Hepatocyte (in vitro differentiated cells): ENCODE data around the gene PCNP. TPM values are rescaled to one million over a fixed set of nuclear protein-coding genes. Genes with fewer than 3 reads are reported as not detected.

Experiments used
- DNase-seq: peaks from one replicate; pipeline ENCODE4 v3.0.0-alpha.2; 2016; ENCODE audit warnings: low spot score
- H2AFZ ChIP-seq: fragments of 200-600 bp; sonication (generic); 2 replicates; pipeline ENCODE4 v1.6.0; 2016; ENCODE audit warnings: antibody characterized with exemption, mild to moderate bottlenecking
- H3K27ac ChIP-seq: fragments of 200-600 bp; sonication (generic); 2 replicates; pipeline ENCODE4 v1.5.1; 2016; ENCODE audit warnings: mild to moderate bottlenecking
- H3K27me3 ChIP-seq: fragments of 200-600 bp; sonication (generic); 2 replicates; pipeline ENCODE4 v1.6.1; 2016
- H3K36me3 ChIP-seq: fragments of 200-600 bp; sonication (generic); replicated peaks from 2 replicates; pipeline ENCODE4 v1.5.1; 2016; ENCODE audit warnings: low read depth; ENCODE audit not compliant: insufficient read depth
- H3K4me1 ChIP-seq: fragments of 200-600 bp; sonication (generic); 2 replicates; pipeline ENCODE4 v1.5.1; 2016; ENCODE audit warnings: mild to moderate bottlenecking, moderate library complexity; ENCODE audit not compliant: insufficient read depth
- H3K4me2 ChIP-seq: fragments of 200-600 bp; sonication (generic); 2 replicates; pipeline ENCODE4 v1.6.0; 2016
- H3K4me3 ChIP-seq: fragments of 200-600 bp; sonication (generic); 2 replicates; pipeline ENCODE4 v1.5.1; 2016; ENCODE audit warnings: mild to moderate bottlenecking
- H3K79me2 ChIP-seq: fragments of 200-600 bp; sonication (generic); 2 replicates; pipeline ENCODE4 v1.6.0; 2017; ENCODE audit warnings: mild to moderate bottlenecking
- H3K9me2 ChIP-seq: fragments of 200-600 bp; sonication (generic); replicated peaks from 2 replicates; pipeline ENCODE4 v1.6.0; 2017; ENCODE audit warnings: mild to moderate bottlenecking; ENCODE audit not compliant: insufficient read depth
- H3K9me3 ChIP-seq: fragments of 200-600 bp; sonication (generic); 2 replicates; pipeline ENCODE4 v1.5.1; 2016; ENCODE audit warnings: low read depth, mild to moderate bottlenecking
- H4K20me1 ChIP-seq: fragments of 200-600 bp; sonication (generic); 2 replicates; pipeline ENCODE4 v1.6.0; 2016; ENCODE audit warnings: mild to moderate bottlenecking; ENCODE audit not compliant: insufficient read depth, poor library complexity, severe bottlenecking
- CTCF ChIP-seq: fragments of 200-600 bp; sonication (generic); IDR thresholded peaks from 2 replicates; pipeline ENCODE4 v1.5.1; 2016; ENCODE audit warnings: antibody characterized with exemption, mild to moderate bottlenecking; ENCODE audit not compliant: poor library complexity
- EZH2 ChIP-seq: fragments of 200-600 bp; sonication (generic); IDR thresholded peaks from 2 replicates; pipeline ENCODE4 v1.6.1; 2016; ENCODE audit warnings: antibody characterized with exemption, mild to moderate bottlenecking, borderline replicate concordance
- EZH2phosphoT487 ChIP-seq: fragments of 200-600 bp; sonication (generic); IDR thresholded peaks from one replicate; pipeline ENCODE4 v1.6.1; 2018; ENCODE audit warnings: antibody characterized with exemption, mild to moderate bottlenecking, low read depth, moderate library complexity; ENCODE audit not compliant: unreplicated experiment, severe bottlenecking
- WGBS: methylation state at CpG from one replicate; pipeline ENCODE4 v1.1.6; 2016; ENCODE audit warnings: low lambda C conversion rate; ENCODE audit errors: missing lambda C conversion rate; 5-methylcytosine and 5-hydroxymethylcytosine counted together
- polyA plus RNA-seq: library from polyadenylated mRNA; unstranded; fragments of >200 nt; fragmentation: Nextera tagmentation; extraction: Ambion mirVana; gene quantifications from 2 replicates; pipeline ENCODE4 v1.2.1, GENCODE V29; 2016
- total RNA-seq: library from RNA; depleted of rRNA; stranded (reverse); fragments of >200 nt; gene quantifications from 2 replicates; pipeline ENCODE4 v1.2.3, GENCODE V29; 2014

PCNP gene
- total and polyA plus RNA-seq, 2 experiments from 2014 or later, result 86.4 to 133 TPM

GRCh38 chr3:101556064-101556463, 17.9 kb upstream of the PCNP start:
- no peak for DNase-seq
- WGBS, result 32% methylated on average over 3 of the region's 3 CpGs
- H3K4me2 ChIP-seq, result no peak overlapping the region

GRCh38 chr3:101561630-101562328, 12.2 kb upstream of the PCNP start, which contains the start of gene TRMT10C:
Gene TRMT10C (plus strand): TSS chr3:101561868. CDS start chr3:101564782, 2,914 bp downstream.
- WGBS, result 1% methylated on average over 35 of the region's 35 CpGs
- Histone ChIP-seq H3K27me3 (peaks cover 7% of the 10 kb centered on the region), H3K79me2 (peaks cover 46% of the 10 kb centered on the region), H3K4me1 (no peaks in the 10 kb centered on the region), H2AFZ (peak within 1 kb of the TSS; percentile 94), H3K9me2 (no peaks in the 10 kb centered on the region), H3K36me3 (no peaks in the 10 kb centered on the region), H3K4me2 (peak within 1 kb of the TSS; percentile 83), H4K20me1 (peaks cover 5% of the 10 kb centered on the region), H3K4me3 (peak within 1 kb of the TSS; percentile 75), H3K9me3 (no peaks in the 10 kb centered on the region), H3K27ac (peak within 1 kb of the TSS; percentile 98)
- peak; percentile 95 for DNase-seq
- TF ChIP-seq EZH2 (no peak), EZH2phosphoT487 (no peak), CTCF (no peak)

More at GRCh38 chr3:101556064-101556463, 17.9 kb upstream of the PCNP start:
- no peaks in the 10 kb centered on the region for H4K20me1 ChIP-seq
- H3K4me3 ChIP-seq, result no peak overlapping the region
- H2AFZ ChIP-seq, result no peak overlapping the region
- H3K9me3 ChIP-seq, result no peaks in the 10 kb centered on the region
- H3K36me3 ChIP-seq, result no peaks in the 10 kb centered on the region
- peaks cover 7% of the 10 kb centered on the region for H3K27me3 ChIP-seq
- H3K9me2 ChIP-seq, result no peaks in the 10 kb centered on the region
- H3K4me1 ChIP-seq, result no peaks in the 10 kb centered on the region
- no peaks in the 10 kb centered on the region for H3K79me2 ChIP-seq
- TF ChIP-seq CTCF (no peak), EZH2phosphoT487 (no peak), EZH2 (no peak)
- H3K27ac ChIP-seq, result no peak overlapping the region

- no peaks in the 10 kb centered on the region for H3K27me3 ChIP-seq
- no peaks in the 10 kb centered on the region for H3K9me3 ChIP-seq
- no peak for DNase-seq
- H3K36me3 ChIP-seq, result no peaks in the 10 kb centered on the region
- peaks cover 5% of the 10 kb centered on the region for H4K20me1 ChIP-seq
- no peak for TF ChIP-seq CTCF
- TF ChIP-seq EZH2phosphoT487, result no peak
- TF ChIP-seq EZH2, result no peak
- H3K4me2 ChIP-seq, result no peak overlapping the region
- WGBS, result 85% methylated on average over 6 of the region's 6 CpGs
- H3K4me1 ChIP-seq, result no peaks in the 10 kb centered on the region
- H2AFZ ChIP-seq, result no peak overlapping the region
- H3K27ac ChIP-seq, result no peak overlapping the region
- H3K4me3 ChIP-seq, result no peak overlapping the region
- peaks cover 38% of the 10 kb centered on the region for H3K79me2 ChIP-seq
- no peaks in the 10 kb centered on the region for H3K9me2 ChIP-seq
These were observed 6.3 kb upstream of the PCNP start for GRCh38 chr3:101567528-101568317.
